Occipital lobe (tissue), 2 donors: ENCODE data around the gene STX4. TPM values are rescaled to one million over a fixed set of nuclear protein-coding genes. Genes with fewer than 3 reads are reported as not detected.

Source experiments
- DNase-seq: peaks from one replicate; lab custom pipeline; 2025; lab: John Stamatoyannopoulos, UW
- total RNA-seq: library from RNA; depleted of rRNA; stranded (reverse); fragments of >200 nt; gene quantifications from one replicate; pipeline ENCODE4 v1.2.3, GENCODE V29; 2014

Gene STX4
- total RNA-seq, 1 donor from 2014 or later = 11.5 TPM

DNA sequence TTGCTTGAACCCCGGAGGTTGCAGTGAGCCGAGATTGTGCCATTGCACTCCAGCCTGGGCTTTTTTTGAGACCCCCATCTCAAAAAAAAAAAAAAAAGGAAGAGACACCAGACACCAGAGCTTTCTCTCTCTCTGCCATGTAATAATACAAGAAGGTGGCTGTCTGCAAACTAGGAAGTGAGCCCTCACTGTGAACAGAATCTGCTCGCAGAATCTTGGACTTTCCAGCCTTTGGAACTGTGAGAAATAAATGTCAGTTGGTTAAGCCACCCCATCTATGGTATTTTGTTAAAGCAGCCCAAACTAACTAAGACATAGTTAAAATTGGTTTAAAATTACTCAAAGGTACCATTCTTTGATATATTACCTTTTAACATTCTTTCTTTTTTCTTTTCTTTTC is 12.8 kb upstream of the STX4 start:
- no peak for DNase-seq

DNA sequence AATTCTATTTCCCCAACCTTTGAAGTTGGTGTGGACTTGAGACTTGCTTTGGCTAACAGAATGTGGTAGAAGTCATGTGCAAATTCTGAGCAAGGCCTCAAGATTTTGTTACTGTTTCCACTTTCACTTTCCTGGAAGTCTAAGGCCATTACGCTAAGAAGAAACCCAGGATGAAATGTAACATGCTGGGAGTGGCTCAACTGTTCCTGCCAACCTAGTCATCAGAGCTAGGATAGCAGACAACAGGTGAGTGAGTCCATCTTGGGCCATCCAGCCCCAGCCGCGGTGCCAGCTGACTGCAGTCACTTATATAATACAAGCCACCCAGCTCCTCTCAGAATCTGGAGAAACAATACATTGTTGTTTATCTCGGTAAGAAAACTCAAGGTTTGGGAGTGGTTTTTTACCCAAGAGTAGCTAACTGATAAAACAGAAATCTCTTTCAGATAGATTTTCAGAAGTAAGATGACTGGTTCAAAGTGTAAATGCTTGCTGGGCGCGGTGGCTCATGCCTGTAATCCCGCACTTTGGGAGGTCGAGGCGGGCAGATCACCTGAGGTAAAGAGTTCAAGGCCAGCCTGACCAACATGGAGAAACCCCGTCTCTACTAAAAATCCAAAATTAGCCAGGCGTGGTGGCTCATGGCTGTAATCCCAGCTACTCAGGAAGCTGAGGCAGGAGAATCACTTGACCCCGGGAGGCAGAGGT is 10.7 kb upstream of the STX4 start:
- no peak for DNase-seq

DNA sequence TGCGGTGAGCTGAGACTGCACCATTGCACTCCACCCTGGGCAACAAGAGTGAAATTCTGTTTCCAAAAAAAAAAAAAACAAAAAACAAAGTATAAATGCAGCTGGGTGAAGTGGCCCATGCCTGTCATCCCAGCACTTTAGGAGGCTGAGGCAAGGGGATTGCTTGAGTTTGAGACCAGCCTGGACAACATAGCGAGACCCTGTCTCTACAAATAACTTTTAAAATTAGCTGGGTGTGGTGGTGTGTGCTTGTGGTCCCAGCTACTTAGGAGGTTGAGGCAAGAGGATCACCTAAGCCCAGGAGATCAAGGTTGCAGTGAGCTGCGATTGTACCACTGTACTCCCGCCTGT is 10.1 kb upstream of the STX4 start:
- no peak for DNase-seq

DNA sequence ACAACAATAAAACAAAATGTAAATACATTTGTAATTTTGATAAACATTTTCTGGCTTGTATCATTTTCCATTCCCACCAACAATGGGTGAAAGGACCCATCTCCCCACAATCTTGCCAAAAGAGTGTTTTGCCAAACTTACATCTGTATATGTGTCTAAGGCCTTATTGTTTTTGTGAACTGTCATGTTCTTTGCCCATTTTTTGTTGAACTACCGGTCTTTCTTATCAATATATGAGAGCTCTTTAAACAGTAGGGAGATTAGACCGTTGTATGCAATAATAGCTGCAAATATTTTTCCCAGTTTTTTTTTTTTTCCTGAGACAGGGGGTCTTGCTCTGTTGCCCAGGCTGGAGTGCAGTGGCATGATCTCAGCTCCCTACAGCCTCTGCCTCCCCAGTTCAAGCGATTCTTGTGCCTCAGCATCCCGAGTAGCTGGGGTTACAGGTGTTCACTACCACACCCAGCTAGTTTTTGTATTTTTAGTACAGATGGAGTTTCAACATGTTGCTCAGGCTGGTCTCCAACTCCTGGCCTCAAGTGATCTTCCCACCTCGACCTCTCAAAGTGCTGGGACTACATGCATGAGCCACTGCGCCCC is 9.6 kb upstream of the STX4 start:
- DNase-seq = no peak

DNA sequence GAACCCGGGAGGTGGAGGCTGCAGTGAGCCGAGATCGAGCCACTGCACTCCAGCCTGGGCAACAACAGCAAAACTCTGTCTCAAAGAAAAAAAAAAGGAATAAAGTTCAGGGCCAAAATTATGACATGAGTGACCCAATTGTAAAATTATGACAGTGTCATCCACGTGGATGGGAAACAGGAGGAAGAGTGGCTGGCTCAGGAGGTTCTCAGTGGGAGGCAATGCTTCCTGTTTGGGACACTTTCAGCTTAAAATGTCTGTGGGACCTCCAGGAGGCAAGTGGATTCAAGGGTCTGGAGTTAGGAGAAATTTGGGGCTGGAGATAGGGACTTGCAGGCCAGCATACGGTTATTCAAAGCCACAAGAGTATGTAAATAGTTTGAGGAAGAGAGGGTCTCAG is 8.0 kb upstream of the STX4 start:
- DNase-seq = no peak

DNA sequence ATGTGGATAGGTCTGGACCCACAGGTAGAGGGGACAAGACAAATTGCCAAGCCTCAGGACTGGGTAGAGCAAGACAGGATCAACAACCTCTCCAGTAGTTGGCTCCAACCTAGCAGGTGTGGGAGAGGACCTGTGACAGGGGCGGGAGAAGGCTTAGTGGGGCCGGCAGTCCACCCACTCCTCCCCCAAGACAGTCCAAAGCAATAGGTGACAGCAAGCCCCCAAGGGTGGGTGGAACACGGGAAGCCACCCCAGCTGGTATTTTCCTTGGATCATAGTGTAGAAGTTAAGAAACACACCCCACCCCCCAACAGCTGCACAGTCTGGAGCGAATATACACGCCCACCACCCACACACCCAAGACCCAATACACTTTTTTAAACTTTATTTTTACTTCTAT is 4.1 kb upstream of the STX4 start:
- no peak for DNase-seq

DNA sequence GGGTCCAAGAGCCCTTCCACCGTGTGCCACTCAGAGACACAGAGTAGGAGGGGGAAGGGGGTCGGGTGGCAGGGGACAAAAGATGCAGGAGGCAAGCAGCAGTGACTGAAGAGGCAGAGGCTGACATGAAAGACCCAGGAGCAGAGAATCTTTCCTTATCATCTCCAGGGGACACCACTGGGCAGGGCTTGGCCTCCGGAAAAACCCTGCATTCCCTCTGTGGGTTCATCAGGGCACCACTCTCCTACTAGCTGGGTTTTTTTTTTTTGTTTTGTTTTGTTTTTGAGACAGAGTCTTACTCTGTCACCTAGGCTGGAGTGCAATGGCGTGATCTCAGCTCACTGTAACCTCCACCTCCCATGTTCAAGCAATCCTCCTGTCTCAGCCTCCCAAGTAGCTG is 2.1 kb upstream of the STX4 start:
- no peak for DNase-seq

DNA sequence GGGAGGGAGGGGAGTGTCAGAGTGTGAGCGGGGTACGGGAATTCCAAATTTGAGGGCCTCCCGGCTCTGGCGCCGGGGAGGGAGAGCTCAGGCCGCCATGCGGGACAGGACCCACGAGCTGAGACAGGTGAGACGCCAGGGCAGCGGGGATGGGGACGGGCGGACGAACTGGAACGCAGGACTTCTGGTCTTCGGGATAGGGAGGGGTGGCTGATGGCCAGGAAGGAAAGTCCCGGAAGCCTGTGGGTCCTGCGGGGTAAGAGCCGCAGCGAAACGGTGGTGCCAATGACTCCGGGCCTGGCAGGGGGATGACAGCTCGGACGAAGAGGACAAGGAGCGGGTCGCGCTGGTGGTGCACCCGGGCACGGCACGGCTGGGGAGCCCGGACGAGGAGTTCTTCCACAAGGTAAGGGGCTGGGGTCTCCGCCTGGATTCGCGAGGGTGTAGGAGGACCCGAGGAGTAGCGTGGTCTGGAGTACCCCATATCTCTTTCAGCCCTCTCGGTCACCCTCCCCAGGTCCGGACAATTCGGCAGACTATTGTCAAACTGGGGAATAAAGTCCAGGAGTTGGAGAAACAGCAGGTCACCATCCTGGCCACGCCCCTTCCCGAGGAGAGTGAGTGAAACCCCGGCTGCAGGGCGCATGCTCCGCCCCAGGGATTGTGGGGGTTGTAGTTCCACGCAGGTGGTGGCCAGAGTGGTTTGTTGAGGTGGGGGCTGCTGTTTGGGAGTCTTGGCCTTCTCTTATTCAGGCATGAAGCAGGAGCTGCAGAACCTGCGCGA is 543 bp downstream of the STX4 start:
- peak; percentile 74 for DNase-seq

DNA sequence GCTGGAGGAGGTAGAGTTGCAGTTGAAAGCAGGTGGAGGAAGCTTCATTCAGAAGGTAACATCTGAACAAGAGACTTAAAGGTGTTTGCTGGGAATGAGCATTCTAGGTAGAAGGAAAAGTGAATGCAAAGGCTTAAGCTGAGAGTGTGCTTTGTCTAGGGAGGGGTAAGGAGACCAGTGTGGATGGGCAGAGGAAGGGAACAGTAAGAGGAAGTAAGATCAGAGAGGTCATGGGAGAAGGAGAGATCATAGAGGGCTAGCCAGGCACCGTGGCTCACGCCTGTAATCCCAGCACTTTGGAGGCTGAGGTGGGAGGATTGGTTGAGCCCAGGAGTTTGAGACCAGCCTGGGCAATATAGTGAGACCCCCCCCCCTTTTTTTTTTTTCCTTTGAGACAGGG is 3.3 kb downstream of the STX4 start:
- DNase-seq = no peak

DNA sequence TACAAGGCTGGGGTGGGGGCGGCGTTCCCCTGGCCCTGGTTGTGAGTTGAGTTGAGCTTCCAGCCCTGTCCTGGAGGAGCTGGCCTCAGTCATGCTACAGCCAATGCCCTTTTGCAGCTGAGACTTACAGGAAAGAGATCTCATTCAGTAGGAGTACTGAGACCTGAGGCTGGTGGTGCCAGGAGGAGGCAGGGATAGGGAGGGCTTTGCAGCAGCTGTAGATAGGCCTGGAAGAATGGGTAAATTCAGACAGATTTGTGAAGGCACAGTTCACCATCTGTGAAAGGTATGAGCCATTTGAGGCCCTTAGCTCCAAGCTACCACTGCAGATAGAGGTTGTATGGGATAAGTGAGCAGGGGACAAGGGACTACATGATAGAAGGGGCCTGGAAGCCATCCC is 5.6 kb downstream of the STX4 start:
- DNase-seq = no peak

DNA sequence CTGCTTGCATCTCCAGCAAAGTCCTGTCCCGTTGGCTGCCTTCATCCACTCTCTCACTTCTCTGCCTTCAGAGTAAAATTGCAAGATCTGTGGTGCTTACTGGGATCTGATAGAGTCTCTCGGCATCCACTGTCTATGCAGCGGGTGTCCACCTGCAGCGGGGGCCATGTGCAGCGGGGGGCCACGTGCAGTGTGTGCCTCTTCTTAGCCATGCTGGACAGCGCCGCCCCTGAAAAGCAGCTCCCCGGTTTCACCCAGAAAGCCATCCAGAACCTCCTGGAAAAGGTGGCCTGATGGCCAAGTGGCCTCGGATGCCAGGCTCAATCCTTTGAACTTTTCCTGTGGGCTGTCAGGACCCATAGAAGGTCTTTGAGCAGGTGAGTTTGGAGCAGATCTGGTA is 9.5 kb downstream of the STX4 start:
- no peak for DNase-seq

DNA sequence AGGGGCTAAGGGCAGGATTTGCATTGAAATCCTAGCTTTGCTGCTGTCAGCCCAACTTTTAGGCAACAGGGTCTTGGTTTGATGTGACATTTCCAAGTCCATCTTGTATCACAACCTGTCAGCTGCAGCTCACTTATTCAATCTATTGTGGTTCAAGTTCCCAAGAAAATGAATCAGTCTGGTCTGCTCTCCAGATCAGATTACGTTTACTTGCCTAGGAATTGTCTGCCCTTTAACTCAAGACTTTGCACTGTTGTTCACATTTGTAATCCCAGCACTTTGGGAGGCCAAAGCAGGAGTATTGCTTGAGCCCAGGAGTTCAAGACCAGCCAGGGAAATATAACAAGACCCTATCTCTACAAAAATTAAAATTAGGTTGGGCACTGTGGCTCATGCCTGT is 10.0 kb downstream of the STX4 start:
- no peak for DNase-seq

DNA sequence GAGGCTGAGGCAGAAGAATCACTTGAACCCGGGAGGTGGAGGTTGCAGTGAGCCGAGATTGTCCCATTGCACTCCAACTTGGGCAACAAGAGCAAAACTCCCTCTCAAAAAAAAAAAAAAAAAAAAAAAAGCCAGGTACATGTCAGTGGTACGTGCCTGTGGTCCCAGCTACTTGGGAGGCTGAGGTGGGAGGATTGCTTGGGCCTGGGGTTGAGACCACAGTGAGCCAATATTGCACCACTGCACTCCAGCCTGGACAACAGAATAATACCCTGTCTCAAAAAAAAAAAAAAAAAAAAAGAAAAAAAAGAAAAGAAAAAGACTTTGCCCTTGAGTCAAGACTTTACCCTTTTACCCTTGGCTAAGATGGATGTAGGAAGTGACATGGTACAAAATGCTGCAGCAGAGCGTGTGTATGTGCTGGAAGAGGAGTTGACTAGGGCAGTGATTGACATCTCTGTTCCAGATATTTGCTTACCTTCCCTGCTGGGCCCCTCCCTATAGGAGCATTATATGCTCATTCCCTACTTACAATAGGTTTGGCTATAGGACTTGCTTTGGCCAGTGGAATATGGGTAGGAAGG is 10.6 kb downstream of the STX4 start:
- no peak for DNase-seq

DNA sequence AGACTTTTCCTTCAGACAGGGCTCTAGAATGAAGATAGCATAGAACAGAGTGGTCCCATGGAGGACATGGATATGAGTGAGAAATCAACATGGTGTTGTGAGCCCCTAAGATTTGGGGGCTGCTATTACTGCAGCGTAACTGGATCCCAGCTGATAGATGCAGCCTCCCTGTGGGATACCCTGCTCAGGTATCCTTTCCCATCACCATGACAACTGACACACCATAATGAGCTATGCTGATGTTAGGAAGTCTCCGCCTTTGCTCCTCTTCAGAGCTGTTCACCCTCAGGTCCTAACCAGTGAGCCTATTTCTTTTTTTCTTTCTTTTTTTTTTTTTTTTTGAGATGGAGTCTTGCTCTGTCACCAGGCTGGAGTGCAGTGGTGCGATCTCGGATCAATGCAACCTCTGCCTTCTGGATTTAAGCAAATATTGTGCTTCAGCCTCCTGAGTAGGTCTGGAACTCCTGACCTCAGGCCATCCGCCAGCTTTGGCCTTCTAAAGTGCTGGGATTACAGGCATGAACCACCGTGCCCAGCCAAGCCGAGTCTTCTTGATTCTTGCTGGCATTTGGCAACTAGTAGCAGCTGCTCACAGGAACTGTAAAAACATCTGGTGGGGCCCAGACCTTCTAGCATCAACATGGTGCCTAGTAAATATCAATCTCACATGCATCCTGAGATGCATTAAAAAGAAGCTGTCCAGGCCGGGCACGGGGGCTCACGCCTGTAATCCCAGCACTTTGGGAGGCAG is 17.1 kb downstream of the STX4 start:
- no peak for DNase-seq

DNA sequence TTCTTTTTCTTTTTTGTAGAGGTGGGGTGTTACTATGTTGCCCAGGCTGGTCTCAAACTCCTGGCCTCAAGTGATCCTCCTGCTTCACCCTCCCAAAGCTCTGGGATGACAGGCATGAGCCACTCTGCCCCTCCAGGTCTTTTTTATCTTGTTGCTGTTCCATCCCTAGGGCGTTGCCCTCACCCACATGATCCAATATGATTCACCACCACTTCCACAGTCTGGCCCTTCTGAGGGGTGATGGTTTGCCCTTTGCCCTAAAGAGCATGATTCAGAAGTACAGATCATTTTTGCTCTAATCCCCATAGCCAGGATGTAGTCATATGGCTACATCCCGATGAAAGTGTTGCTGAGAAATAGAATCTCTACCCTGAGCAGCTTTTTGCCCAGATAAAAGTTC is 18.8 kb downstream of the STX4 start:
- DNase-seq = no peak

DNA sequence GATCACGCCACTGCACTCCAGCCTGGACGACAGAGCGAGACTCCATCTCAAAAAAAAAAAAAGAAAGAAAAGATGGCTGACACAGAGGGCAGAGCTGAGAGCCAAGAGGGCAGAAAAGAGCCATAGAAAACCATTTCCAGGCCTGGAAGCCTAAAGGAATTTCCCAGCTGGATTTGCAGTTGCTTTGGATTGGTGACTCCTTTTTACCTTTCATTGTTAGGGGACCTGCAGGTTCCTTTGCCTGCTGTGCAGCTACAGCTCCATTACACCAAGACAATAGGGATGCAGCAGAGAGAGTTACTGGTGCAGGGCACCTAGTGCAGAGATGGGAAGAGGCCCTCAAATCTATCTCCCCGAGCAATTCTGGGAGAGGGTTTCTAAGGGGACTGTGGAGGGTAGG is 22.3 kb downstream of the STX4 start:
- DNase-seq = no peak

DNA sequence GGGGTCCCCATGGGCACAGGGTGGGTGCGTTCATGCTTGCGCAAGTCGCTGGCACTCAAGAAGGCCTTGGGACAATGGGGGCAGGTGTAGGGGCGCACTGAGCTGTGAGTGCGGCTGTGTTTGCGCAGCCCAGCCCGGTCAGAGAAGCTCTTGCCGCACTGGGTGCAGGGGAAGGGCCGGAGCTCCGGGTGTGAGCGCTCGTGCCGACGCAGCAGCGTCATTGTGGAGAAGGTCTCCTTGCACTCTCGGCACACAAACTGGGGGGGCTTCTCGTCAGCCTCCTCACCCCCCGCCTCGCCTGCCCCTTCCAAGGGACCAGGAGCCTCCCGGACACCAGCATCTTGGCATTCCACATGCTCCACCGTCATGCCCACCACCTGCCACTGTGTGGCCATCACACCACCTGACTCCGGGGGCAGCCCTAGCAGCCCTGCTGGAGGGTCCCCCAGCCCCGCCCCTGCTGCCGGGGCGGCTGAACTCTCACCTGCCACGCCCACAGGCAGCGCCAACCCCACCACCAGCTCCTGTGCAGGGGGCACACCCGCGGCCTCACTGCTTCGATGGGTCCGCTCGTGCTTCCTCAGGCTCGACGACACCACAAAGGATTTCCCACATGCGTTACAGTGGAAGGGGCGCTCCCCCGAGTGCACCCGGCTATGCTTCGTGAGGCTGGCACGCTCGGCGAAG is 27.9 kb downstream of the STX4 start:
- DNase-seq = no peak

DNA sequence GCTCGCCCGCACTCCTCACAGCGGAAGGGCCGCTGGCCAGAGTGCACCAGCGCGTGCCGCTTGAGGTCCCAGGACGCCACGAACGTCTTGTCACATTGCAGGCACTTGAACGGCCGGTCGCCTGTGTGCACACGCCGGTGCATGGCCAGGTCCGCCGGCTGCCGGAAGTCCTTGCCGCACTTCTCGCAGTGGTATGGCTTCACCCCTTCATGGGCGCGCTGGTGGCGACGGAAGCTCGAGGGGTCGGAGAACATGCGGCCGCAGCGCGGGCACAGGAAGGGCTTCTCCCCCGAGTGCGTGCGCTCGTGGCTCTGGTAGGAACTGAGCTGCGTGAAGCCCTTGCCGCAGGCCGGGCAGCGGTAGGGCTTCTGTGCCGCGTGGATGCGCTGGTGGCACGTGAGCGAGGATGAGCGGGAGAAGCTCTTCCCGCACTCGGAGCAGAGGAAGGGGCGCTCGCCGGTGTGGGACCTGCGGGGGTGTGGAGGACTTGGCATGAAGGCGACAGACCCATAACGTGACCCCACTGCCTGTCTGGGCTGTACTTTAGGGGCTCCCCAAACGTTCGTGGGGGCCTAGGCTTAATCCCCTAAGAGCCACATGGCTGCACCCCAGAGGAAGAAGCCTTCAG is 28.6 kb downstream of the STX4 start:
- no peak for DNase-seq

DNA sequence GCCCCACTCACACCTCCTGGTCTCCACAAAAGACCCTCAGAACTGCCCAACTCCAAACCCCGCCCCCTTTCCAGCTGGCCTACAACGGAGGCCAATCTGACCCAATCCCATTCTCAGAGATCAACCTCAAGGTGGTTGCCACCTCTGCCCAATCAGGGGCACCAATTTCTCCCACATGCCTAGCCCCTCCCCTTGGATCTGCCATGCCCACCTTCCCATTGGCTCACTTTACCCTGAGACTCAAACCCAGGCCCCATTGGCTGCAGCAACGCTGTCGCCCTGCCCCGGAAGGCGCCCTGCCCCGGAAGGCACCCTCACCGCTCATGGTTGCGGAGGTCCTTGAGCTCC is 30.1 kb downstream of the STX4 start:
- DNase-seq = no peak

DNA sequence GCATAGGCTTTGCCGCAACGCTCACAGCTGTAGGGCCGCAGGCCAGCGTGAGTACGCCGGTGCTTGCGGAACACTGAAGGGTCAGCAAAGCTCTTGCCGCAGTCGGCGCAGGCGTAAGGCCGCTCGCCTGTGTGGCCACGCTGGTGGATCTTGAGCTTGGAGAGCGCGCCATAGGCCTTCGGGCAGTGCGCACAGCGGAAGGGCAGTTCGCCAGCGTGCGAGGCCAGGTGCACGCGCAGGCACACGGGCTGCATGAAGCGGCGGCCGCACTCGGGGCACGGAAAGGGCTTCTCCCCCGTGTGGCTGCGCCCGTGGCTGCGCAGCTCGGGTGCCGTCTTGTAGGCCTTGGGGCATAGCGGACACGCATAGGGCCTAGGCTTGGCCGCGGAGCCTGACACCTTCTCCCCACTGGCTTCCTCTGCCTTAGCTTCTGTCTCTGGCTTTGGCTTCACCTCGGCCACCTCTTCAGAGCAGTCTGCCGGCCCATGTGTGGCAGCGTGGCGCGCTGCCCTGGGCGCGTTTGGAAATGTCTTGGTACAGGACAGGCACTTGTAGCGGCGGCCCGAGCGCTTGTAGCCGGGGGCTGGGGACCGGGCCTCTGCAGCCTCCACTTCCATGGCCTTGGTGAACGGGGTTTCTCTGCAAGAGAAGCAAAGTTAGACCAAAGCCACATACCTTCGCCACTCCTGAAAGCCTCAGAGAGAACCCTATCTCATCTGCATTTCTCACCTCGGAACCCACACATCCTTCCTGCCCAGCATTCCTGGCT is 30.7 kb downstream of the STX4 start:
- no peak for DNase-seq
